Measurements from ENCODE around the gene DNAH1.
A peak's percentile ranks its signal among the peaks of the same experiment; 100 is the strongest.
"Not testable (repeated sequence)": the region's sequence is repeated elsewhere in the genome, so short reads cannot be mapped to it uniquely, and the experiment has no call there.

Gene DNAH1

DNA sequence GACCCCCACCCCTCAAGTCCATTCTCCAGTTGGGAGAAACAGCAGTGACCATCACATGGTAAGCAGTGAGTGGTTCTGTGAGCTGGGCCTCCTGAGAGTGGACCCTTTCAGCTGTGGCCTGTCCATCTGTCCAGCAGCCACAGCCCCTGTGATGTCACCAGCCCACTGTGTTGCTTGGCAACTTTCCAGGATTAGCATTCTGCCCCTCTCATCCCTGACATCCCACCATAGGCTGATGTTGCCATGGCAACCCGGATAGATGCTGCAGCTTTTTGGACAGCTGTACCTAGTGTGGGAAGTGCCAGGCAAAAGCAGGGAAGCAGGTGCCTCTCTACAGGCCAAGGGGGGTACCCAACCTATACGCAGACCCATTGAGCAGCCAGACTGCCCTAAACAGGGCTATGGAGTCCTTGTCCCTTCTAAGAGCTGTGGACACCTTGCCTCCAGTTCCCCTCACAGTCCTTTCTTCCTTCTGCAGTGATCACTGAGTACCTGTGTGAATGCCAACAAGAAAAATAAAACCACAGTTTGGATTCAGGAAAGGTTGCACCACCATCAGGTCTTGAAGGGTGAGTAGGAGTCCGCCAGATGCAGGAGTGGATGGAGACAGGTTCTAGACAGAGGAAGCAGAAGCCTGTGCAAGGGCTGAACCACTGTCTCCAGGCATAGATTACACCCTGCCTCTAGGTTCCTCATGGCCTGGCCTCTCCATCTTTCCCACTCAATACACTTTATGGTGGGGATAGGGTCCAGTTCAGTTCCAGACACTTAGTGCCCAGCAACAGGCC lies at the start of gene DNAH1:
TSS of gene DNAH1 (plus strand) at position 343 of the 788 bp plus-strand sequence. CDS start 6,124 bp downstream, outside the sequence.
- no peak for DNase-seq

DNA sequence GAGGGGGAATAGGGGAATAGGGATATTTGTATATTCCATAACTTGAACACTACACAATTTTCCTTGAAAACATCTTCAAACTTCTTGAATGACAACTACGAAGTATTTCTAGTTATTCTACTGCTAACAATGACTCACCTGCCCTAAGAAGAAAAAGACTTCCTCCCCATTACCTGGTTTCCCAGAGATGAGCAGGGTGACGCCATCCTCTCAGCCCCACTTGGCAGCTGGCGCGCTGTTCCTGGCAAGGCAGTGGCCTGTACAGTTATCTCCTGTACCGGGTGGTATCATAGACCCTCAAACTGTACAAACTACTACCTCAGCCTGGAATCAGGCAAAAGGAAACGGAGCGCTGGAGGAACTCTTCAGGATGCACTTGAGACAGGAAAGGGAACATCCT lies 48.1 kb upstream of the DNAH1 start:
- DNase-seq = no peak

DNA sequence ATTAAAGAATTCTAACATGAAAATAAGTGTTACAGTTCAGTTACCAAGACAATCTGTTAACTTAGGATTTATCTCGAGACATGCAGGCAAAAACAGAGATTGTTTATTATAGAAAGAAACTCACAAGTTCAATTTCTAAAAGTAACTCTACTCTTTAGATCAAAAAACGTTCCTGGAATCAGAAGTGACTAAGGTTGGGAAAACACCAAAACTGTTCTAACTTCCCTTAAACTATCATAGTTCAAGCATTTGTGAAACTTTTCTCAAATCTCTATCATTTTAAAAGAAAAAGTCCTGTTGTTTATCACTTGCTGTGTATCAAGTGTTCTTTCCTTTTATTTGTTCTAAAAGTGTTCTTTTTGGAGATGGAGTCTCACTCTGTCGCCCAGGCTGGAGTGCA lies 46.3 kb upstream of the DNAH1 start:
- no peak for DNase-seq

DNA sequence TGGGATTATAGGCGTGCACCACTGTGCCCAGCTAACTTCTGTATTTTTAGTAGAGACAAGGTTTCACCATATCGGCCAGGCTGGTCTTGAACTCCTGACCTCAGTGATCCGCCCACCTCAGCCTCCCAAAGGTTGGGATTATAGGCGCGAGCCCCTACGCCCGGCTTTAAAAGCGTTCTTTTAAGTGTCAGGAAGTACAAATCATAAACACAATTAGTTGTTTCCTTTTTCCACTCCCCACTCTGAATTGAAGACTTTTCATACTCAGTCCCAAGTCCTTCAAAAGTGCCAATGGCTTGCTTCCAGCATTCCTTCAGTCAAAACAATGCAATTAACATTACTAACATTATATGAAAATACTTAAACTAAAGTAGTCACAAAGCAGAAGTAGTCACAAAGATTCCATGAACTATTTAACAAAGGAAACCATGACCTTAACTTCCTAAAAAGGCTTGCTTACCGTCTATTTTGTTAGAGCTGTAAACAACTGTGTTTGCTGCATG lies 45.8 kb upstream of the DNAH1 start:
- DNase-seq = peak in 1 of 2 donors; percentile 37

DNA sequence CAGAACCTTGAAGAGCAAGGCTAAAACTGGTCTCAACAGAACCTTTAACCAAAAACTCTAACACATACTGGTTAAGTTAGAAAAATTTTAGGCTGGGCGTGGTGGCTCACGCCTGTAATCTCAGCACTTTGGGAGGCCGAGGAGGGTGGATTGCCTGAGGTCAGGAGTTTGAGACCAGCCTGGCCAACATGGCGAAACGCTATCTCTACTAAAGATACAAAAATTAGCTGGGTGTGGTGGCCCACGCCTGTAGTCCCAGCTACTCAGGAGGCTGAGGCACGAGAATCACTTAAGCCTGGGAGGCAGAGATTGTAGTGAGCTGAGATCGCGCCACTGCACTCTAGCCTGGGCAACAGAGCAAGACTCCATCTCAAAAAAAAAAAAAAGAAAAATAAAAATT lies 43.9 kb upstream of the DNAH1 start:
- not testable (repeated sequence) for DNase-seq

DNA sequence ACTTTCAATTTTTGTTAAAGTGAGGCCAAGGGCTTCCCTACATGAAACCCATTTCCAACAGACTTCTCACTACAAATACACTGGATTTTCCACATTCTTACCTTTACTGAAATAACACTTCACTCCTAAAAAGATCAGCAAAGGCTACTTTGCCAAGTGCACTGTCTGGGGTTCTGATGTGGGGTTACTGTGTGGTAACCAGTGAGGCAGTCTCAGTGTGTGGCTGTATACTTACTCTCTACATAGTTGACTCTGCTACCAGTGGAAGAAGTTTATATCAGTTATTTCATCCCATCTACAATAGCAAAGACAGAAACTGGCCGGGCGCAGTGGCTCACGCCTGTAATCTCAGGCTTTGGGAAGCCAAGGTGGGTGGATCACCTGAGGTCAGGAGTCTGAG lies 43.3 kb upstream of the DNAH1 start:
- no peak for DNase-seq

DNA sequence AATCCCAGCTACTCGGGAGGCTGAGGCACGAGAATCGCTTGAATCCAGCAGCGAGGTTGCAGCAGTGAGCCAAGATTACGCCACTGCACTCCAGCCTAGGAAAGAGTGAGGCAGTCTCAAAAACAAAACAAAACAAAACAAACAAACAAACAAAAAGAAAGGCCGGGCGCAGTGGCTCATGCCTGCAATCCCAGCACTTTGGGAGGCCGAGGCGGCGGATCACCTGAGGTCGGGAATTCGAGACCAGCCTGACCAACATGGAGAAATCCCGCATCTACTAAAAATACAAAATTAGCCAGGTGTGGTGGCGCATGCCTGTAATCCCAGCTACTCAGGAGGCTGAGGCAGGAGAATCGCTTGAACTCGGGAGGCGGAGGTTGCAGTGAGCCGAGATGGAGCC lies 41.3 kb upstream of the DNAH1 start:
- not testable (repeated sequence) for DNase-seq

DNA sequence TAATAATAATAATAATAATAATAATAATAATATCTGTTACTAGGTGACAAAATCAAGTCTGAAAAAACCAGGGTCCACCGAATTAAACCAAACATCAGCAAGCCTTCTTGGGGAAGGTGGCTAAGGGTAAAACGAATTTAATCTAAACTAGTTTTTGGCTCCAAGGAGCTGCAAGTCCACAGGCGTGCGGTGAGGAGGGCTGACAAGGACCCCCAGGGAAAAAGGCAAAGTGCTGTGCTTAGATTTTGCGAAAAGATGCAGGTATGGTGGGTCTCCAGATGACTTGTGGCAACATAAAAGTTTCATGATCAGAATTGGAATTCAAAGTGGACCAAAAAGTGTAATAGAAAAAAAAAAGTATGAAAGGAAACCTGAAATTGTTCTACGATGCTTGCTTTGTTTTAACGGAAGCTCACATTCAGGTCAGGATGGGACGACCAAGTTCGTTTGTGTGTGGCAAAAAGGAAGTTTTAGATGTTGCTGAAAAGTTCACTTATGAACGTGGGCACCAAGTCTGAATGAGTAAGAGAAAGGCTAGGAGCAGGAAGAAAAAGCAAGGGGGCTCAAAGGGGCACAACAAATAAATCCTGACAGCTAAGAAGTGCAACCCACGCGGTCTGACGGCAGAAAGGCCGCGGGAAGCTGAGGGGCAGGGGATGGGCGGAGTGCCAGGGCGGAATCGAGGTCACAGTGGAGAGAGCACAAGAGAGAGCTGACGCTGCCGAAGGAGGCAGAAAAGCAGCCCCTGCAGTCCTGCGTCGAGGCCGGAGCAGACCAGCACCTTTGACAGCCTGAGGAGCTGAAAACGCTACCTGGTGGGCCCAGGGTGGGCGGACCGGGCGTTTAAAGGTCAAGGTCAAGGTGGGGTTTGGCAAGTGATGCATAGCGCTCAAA lies 38.8 kb upstream of the DNAH1 start:
- DNase-seq = peak; percentile 31 to 50

DNA sequence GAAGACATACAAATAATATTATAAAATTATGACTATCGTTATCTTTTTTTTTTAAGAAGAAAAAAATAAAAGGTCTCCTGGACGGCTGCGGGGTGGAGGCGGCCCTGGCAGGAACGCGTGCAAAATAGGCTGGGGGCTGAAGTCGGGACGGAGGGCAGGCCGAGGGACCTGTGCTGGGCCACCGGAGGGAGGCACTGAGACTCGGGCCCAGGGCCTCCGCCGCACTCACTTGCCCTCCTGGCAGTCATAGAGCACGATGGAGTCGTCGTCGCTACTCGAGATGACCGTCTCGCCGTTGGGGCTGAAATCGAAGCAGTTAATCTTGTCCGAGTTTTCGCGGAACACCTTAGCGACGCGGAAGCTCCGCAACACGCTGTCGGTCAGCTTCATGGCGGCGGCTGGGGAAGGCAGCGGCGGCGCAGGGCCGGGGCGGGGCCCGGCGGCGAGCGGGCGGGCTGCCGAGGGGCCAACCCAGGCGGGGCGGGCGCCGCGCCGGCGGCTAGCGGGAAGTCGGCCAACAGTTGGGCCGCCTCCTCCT lies 38.1 kb upstream of the DNAH1 start:
- DNase-seq = peak in 1 of 2 donors; percentile 98

DNA sequence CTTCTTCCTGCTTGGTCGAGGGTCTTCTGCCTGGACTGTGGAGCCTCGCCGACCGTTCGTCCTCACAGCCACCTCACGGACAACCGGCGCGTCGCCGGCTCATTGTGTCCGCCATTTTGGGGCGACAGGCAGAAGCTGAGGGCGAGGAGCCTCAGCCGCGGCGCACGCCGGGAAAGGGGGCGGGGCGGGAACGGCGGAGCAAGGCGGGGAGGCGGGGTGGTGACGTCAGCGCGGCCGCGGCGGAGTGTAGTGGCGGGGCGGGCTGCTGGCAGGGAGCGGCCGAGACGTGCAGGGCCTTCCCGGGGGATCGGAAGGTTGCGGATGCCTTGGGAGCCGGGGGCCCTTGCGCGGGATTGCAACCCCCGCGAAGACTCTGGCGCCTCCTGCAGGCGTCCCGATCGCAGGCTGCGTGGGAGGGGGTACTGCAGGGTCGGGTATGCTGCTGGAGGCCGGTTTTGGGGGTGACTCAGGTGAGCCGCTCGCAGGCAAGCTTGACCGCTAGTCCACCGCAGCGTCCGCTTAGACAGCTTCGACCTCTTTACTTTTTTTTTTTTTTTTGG lies 37.5 kb upstream of the DNAH1 start, which contains the start of gene WDR82:
TSS of gene WDR82 (minus strand) at position 140 of the 560 bp plus-strand sequence. CDS start 288 bp downstream, outside the sequence.
- peak; percentile 94 to 98 for DNase-seq

DNA sequence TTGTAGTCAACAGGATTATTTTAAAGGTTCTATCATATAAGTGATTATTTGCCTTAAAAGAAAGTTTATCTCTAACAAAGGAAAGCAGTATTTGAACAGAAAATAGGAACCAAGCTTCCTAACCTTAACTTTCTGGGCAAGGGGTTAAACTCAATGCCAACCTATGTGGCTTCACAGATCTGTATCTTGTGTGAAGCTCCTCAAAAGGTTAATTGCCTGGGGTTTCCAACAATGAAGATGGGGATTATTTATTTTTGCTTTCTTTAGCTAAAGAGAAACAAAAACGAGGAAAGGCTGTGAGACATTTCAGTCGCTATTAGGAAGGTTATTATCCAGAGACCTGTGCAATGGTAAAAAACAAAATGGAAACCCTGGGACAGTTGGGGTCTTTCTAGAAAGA lies 36.5 kb upstream of the DNAH1 start:
- no peak for DNase-seq

DNA sequence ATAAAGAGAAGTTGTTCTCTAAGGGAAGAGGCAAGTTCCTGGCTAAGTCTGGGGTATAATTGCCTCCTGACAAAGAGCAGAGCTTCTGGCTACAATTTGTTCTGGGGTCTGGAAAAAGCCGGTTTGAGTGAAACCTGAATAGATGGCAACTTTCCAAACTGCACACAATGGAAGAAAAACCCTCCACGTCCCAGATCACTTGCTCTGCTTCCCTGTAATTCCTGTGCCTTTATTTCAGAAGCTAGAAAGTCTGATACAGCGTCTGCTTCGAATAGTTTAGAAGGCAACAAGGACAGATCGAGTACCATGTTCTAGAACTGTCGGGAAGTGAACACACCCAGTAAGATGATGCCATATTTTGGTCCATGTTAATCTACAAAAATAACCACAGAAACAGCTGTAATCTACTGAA lies 36.1 kb upstream of the DNAH1 start:
- DNase-seq = no peak

DNA sequence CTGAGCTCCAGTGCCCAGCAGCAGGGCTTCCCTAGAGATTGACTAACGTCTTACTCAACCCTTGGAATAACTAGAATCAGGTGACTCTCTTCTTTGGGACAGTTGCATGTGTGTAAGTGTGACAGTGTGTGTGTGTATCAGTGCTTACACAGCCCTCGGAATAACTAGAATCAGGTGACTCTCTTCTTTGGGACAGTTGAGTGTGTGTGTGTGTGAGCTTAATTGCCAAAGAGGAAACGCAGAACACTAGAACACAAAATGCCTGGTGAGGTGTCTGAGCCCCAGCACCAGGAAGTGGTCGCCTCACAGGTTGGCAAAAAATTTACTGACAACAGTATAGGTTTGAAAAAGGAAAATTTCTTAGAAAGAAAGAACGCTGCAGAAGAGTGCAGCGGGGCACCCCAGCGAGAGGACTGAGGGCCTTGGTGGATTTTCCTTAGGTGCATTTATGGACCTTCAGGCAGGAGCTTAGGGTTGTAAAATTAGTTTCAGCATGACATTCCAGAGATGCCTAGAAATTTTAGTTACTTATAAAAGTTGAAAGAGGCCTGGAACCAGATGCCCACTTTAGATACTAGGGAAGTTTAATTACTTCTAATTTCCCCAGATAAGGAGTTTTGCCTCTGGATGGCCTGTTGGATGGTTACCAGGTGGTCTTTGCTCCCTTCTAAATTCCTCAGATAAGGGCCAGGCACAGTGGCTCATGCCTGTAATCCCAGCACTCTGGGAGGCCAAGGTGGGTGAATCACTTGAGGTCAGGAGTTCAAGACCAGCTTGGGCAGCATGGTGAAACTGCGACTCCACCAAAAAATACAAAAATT lies 33.9 kb upstream of the DNAH1 start:
- DNase-seq = peak in 1 of 2 donors; percentile 16

DNA sequence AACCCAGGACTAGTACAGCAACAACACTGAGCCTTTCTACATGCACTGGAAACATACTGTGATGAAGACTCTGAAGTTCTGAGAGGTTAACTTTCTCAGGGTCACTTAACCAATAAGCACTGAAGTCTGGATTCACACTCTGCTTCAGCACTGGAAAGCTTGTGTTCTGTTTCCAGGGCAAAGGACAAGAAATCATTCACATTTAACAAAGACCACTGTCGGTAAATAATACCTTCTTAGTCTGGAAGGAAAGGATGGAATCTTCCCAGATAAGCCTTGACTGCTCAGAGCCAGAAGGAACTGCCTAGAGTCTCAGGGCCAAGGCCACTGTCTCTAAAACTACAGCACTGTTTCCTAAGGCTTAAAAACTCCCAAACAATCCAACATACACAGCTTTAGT lies 32.8 kb upstream of the DNAH1 start:
- no peak for DNase-seq

DNA sequence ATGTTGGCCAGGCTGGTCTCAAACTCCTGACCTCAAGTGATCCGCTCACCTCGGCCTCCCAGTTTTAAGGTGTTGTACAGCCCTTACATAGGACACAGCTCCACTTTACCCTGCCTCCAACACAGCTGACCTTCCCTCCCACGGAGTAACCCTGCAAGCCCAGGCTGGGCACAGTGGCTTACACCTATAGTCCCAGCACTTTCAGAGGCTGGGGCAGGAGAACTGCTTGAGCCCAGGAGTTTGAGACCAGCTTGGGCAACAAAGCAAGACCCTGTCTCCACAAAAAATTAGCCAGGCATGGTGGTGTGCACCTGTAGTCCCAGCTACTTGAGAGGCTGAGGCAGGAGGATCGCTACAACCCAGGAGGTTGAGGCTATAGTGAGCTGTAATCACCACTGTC lies 32.1 kb upstream of the DNAH1 start:
- DNase-seq = not testable (repeated sequence)

DNA sequence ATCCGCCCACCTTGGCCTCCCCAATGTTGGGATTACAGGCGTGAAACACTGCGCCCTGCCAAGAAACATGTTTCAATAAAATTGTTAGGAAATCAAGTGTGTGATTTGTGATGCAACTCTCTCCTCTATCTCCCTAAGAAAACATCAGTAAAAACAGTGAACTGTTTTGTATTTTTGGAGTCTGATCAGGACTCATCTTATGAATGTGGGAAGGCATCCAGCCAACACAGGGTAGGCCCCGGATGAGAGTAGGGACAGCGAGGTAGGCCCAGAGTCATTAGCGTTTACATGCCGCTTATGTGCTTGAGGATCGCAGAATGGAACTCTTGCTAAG lies 29.4 kb upstream of the DNAH1 start:
- DNase-seq = no peak

DNA sequence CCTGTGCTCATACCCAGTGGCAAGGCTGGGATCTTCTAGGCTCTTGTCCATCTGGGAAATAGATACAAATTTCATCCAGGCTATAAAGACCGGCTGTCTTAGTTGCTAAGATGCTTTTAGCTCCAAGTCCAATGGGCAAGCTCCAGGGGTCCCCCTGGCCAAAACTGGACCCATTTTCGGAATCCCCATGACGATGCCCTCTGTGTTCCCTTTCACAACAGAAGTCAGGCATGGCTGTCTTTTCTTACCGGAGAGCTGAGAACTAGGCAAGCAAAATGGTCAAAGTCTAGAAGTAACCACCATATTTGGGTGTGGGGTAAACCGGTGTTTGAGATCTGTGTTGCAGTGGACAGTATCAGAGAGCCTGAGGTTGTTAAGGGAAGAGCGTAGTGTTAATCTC lies 27.4 kb upstream of the DNAH1 start:
- DNase-seq = no peak

DNA sequence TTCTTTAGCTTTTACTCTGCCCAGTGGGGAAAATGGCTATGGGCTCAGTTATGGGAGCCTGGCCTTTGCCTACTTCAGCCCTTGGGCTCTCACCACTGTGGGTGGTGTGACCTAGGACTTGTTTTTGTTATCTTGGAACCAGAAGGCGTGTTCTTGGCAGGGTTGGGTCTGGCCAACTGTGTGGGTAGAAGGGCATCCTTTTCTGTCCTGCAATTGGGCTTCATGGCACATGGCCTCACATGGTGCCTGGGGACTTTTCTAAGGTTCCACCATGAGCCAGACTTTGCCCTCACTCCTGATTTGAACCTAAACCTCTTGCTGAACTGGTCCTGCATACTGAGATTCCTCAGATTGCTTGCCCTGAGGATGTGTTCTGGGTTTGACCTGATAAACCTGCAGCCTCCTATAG lies 26.8 kb upstream of the DNAH1 start:
- no peak for DNase-seq

DNA sequence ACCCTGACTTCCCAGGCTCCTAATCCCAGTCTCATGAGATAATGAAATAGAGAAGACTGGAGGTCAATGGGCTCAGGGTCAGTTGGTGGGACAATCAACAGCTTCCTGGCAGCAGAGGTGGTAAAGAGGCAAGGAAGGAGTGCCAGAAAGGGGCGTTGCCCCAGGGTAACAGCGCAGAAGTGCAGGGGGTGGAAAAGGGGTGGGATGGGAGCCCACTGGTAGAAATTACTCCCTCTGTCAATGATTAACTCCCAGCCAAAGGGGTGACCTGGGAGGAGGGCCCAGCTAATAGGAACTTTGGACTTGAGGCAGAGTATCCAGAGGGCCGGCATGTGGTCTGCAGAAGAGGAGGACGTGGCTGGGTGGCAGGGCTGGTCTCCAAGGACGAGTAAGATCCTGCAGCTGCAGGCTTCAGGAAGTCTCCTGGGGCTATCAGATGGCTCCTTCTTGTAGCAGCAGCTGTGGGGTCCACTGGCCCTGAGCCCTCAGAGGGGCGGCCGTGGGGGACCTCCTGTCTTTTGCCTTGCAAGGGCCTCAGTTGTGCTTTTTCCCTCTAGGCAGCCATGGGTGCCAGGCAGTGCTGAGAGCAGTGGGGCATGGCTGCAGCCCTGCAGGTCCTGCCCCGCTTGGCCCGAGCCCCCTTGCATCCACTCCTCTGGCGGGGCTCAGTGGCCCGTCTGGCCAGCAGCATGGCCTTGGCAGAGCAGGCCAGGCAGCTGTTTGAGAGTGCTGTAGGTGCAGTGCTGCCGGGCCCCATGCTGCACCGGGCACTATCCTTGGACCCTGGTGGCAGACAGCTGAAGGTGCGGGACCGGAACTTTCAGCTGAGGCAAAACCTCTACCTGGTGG lies 26.1 kb upstream of the DNAH1 start:
- no peak for DNase-seq

DNA sequence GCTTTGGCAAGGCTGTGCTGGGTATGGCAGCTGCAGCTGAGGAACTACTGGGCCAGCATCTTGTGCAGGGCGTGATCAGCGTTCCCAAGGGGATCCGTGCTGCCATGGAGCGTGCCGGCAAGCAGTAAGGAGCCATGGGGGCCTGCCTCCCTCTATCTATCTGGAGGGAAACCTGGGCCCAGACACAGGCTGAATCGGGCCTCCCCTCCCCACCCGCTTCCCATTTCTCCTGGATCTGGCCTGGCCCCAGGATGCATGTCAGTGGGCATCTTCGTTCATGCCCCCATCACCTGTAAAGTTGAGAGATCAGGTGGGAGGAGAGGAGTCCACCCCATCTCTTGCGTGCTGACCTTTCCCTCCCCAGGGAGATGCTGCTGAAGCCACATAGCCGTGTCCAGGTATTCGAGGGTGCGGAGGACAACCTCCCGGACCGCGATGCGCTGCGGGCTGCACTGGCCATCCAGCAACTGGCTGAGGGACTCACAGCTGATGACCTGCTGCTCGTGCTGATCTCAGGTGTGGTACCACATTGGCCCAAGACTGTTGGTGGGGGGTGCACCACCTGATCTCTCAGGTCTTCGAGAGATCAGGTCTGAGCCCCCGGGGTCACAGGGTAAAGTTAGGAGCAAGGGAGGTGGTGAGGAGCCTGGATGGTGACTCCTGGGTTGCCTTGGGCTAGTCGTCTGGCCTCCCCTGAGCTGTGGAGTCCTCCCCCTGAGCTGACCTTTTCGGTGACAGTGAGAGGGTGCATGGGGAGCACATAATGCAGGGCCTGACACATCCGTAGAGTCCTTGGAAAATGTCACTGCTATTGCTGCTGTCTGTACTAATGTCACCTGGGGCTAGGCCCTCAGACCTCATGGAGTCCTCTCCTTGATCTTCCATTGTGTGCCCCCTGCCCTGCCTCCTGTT lies 25.3 kb upstream of the DNAH1 start:
- no peak for DNase-seq
